Epithelial cell of proximal tubule (primary cell): ENCODE data around the gene APOBR. TPM values are rescaled to one million over a fixed set of nuclear protein-coding genes. Genes with fewer than 3 reads are reported as not detected.

ENCODE experiments used
- DNase-seq: peaks from one replicate; pipeline ENCODE4 v3.0.0-alpha.2; 2011; ENCODE audit warnings: low read depth
- H3K4me3 ChIP-seq: 2 replicates; pipeline ENCODE4 v1.5.1; 2011; ENCODE audit warnings: low read depth, mild to moderate bottlenecking, low read length
- total RNA-seq: library from RNA; depleted of rRNA; stranded (reverse); fragments of >200 nt; gene quantifications from 2 replicates; pipeline ENCODE4 v1.2.3, GENCODE V29; 2015
- TF ChIP-seq, protein P1 (sequence below): conservative IDR thresholded peaks from 2 replicates; pipeline ENCODE4 v1.5.1; 2012; ENCODE audit warnings: low read depth, mild to moderate bottlenecking, low read length

APOBR gene
- total RNA-seq, 1 donor from 2014 or later: not detected

DNA sequence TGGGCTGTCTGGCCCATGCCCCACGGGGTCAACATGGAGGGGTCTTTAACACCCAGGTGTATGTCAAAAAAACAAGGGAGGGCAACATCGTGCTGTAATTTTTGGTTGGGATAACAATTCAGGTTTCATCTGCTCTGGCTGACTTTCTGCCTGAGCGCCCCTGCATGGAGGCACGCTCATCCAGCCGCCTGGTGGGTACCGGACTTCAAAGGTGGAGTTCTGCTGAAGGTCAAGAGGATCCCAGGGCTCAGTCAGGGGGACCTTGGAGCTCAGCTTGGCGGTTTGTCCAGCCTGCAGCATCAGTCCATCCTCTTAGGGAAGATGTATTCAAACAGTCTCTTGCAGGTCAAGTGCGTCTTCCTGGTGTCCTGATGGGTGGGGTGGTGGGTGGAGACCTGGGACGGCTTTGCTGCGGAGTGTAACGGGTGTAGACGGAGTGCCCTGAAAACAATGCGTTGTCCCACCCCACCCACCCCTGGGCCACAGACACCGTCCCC is 53.9 kb downstream of the APOBR start:
- no peak overlapping the region for H3K4me3 ChIP-seq
- TF ChIP-seq, protein P1, sequence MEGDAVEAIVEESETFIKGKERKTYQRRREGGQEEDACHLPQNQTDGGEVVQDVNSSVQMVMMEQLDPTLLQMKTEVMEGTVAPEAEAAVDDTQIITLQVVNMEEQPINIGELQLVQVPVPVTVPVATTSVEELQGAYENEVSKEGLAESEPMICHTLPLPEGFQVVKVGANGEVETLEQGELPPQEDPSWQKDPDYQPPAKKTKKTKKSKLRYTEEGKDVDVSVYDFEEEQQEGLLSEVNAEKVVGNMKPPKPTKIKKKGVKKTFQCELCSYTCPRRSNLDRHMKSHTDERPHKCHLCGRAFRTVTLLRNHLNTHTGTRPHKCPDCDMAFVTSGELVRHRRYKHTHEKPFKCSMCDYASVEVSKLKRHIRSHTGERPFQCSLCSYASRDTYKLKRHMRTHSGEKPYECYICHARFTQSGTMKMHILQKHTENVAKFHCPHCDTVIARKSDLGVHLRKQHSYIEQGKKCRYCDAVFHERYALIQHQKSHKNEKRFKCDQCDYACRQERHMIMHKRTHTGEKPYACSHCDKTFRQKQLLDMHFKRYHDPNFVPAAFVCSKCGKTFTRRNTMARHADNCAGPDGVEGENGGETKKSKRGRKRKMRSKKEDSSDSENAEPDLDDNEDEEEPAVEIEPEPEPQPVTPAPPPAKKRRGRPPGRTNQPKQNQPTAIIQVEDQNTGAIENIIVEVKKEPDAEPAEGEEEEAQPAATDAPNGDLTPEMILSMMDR: no peak

More for the DNA sequence above, 53.9 kb downstream of the APOBR start:
- DNase-seq: no peak

Other genes with a start within 250 kb of the APOBR start
- gene SBK1, start 202.1 kb upstream of the APOBR start, total RNA-seq: 1.4 and 4.8 TPM in 2 replicates
- 0.07 and 0.29 TPM in 2 replicates for gene NPIPB6, start 131.1 kb upstream of the APOBR start, total RNA-seq
- gene EIF3CL, start 90.8 kb upstream of the APOBR start, total RNA-seq: 132 and 175 TPM in 2 replicates
- not detected in 2 replicates for gene NPIPB7, start 22.3 kb upstream of the APOBR start, total RNA-seq
- 15.5 and 16.0 TPM in 2 replicates for gene CLN3, start 2.6 kb upstream of the APOBR start, total RNA-seq
- gene IL27, start 12.2 kb downstream of the APOBR start, total RNA-seq: not detected in 2 replicates
- not detected in 2 replicates for gene NUPR1, start 44.3 kb downstream of the APOBR start, total RNA-seq
- gene SGF29, start 59.3 kb downstream of the APOBR start, total RNA-seq: 17.4 and 18.7 TPM in 2 replicates
- gene SULT1A2, start 102.4 kb downstream of the APOBR start, total RNA-seq: 0.17 TPM in 1 of 2 replicates, not detected in the other
- 0.72 and 8.6 TPM in 2 replicates for gene SULT1A1, start 115.4 kb downstream of the APOBR start, total RNA-seq
- not detected in 2 replicates for gene NPIPB8, start 143.4 kb downstream of the APOBR start, total RNA-seq
- 178 and 287 TPM in 2 replicates for gene EIF3C, start 216.8 kb downstream of the APOBR start, total RNA-seq